PC-3 (cell line): ENCODE results near the gene SLIT1.

ENCODE experiments used
- CTCF ChIP-seq: fragments of 300-600 bp; sonication (generic); conservative IDR thresholded peaks from 2 replicates; pipeline ENCODE4 v1.5.1; 2017; ENCODE audit warnings: antibody characterized with exemption, low read depth, mild to moderate bottlenecking, low read length
- EZH2 ChIP-seq: fragments of 300-600 bp; sonication (generic); IDR thresholded peaks from one replicate; pipeline ENCODE4 v1.6.1; 2017; ENCODE audit warnings: antibody characterized with exemption, mild to moderate bottlenecking, low read length; ENCODE audit not compliant: unreplicated experiment
- EZH2phosphoT487 ChIP-seq: fragments of 300-600 bp; sonication (generic); IDR thresholded peaks from 2 replicates; pipeline ENCODE4 v1.6.1; 2018; ENCODE audit warnings: mild to moderate bottlenecking, antibody characterized with exemption, low read length, borderline replicate concordance

GRCh38 chr10:97121041-97121440, 64.7 kb downstream of the SLIT1 start:
- TF ChIP-seq CTCF (no peak), EZH2 (no peak), EZH2phosphoT487 (no peak)
